HepG2 (cell line): ENCODE results near the gene CUTC. TPM values are rescaled to one million over a fixed set of nuclear protein-coding genes. Genes with fewer than 3 reads are reported as not detected.
A peak's percentile ranks its signal among the peaks of the same experiment; 100 is the strongest.

Experiments
- EP300 ChIP-seq, 3 experiments: sonication (generic) in 1 of 3; formaldehyde crosslinking in 1 of 3; IDR thresholded peaks; 2 replicates each; pipeline versions ENCODE4 v1.5.1 to v1.6.1; 2011 to 2020; ENCODE audit warnings: low read depth in 2 of 3, low read length in 2 of 3, borderline replicate concordance in 1 of 3, improper control_type of control experiment in 1 of 3, mild to moderate bottlenecking in 1 of 3, missing genetic modification reagents in 1 of 3, moderate library complexity in 1 of 3
- ETV5 ChIP-seq: IDR thresholded peaks from 2 replicates; pipeline ENCODE4 v1.6.1; 2018; ENCODE audit warnings: missing biosample characterization, missing genetic modification reagents, inconsistent platforms, borderline replicate concordance
- GATAD2A ChIP-seq: IDR thresholded peaks from 2 replicates; pipeline ENCODE4 v1.6.1; 2016
- HNRNPLL ChIP-seq: fragments of 200-400 bp; formaldehyde crosslinking; IDR thresholded peaks from 2 replicates; pipeline ENCODE4 v1.6.1; 2017; ENCODE audit warnings: mild to moderate bottlenecking, low read depth, low read length; ENCODE audit not compliant: poor library complexity, severe bottlenecking
- KLF12 ChIP-seq: sonication (generic); formaldehyde crosslinking; IDR thresholded peaks from 2 replicates; pipeline ENCODE4 v1.4.0; 2020; ENCODE audit warnings: missing genetic modification reagents, borderline replicate concordance
- MAFK ChIP-seq, 2 experiments: IDR thresholded peaks in 1 of 2; conservative IDR thresholded peaks in 1 of 2; 2 replicates each; pipeline ENCODE4 v1.6.1; 2011; ENCODE audit warnings: improper control_type of control experiment in 2 of 2, low read length in 2 of 2
- POLR2G ChIP-seq: fragments of 200-400 bp; formaldehyde crosslinking; IDR thresholded peaks from 2 replicates; pipeline ENCODE4 v1.6.1; 2018; ENCODE audit warnings: mild to moderate bottlenecking, low read depth, low read length, moderate library complexity
- RBFOX2 ChIP-seq: fragments of 200-400 bp; formaldehyde crosslinking; IDR thresholded peaks from 2 replicates; pipeline ENCODE4 v1.6.1; 2017; ENCODE audit warnings: low read depth, mild to moderate bottlenecking, low read length
- SAP130 ChIP-seq: IDR thresholded peaks from 2 replicates; pipeline ENCODE4 v1.6.1; 2016; ENCODE audit warnings: low read depth
- SOX13 ChIP-seq, 3 experiments: fragments of 450-650 bp in 1 of 3; sonication (generic) in 1 of 3; formaldehyde crosslinking in 1 of 3; IDR thresholded peaks in 2 of 3; conservative IDR thresholded peaks in 1 of 3; 2 replicates each; pipeline versions ENCODE4 v1.5.0 to v1.6.1; 2016 to 2020; ENCODE audit warnings: antibody characterized with exemption in 1 of 3, mild to moderate bottlenecking in 1 of 3, missing compliant biosample characterization in 1 of 3, missing genetic modification reagents in 1 of 3, moderate library complexity in 1 of 3
- ZBTB7B ChIP-seq: sonication (generic); formaldehyde crosslinking; IDR thresholded peaks from 2 replicates; pipeline ENCODE4 v1.4.0; 2020; ENCODE audit warnings: missing genetic modification reagents
- ZNF180 ChIP-seq: sonication (generic); formaldehyde crosslinking; IDR thresholded peaks from 2 replicates; pipeline ENCODE4 v1.4.0; 2020; ENCODE audit warnings: low read depth, missing genetic modification reagents, borderline replicate concordance
- ZNF547 ChIP-seq: sonication (generic); formaldehyde crosslinking; IDR thresholded peaks from 2 replicates; pipeline ENCODE4 v1.5.1; 2020; ENCODE audit warnings: mild to moderate bottlenecking, missing genetic modification reagents
- polyA plus RNA-seq, 8 experiments: library from polyadenylated mRNA; depleted of rRNA in 3 of 8; stranded (reverse) in 7 of 8; unstranded in 1 of 8; fragments of >200 nt; fragmentation: Illumina TruSeq in 4 of 8; extraction: Trizol in 4 of 8; gene quantifications; 2 replicates each; pipeline versions ENCODE4 v1.2.1 to v1.2.3, GENCODE V29; 2011 to 2016; ENCODE audit warnings: low read depth in 4 of 8, missing spikeins in 1 of 8, mixed read lengths in 1 of 8; ENCODE audit not compliant: insufficient read depth in 1 of 8
- total RNA-seq, 5 experiments: library from RNA; depleted of rRNA; stranded (reverse); fragments of >200 nt; fragmentation: Illumina TruSeq; extraction: Trizol; gene quantifications; 2 replicates each; pipeline ENCODE4 v1.2.3, GENCODE V29; 2016; ENCODE audit warnings: low read depth in 1 of 5
- TF ChIP-seq, protein P1 (sequence below): sonication (generic); formaldehyde crosslinking; IDR thresholded peaks from 2 replicates; pipeline ENCODE4 v1.4.0; 2020; ENCODE audit warnings: mild to moderate bottlenecking, missing genetic modification reagents
- TF ChIP-seq, protein P2 (sequence below): sonication (generic); formaldehyde crosslinking; IDR thresholded peaks from 2 replicates; pipeline ENCODE4 v1.8.1; 2023; ENCODE audit warnings: mild to moderate bottlenecking, inconsistent platforms, moderate library complexity, missing genetic modification reagents, borderline replicate concordance
- TF ChIP-seq, protein P3 (sequence below): sonication (generic); IDR thresholded peaks from 2 replicates; pipeline ENCODE4 v1.6.1; 2016; ENCODE audit warnings: low read depth, borderline replicate concordance
- TF ChIP-seq, protein P4 (sequence below): sonication (generic); formaldehyde crosslinking; IDR thresholded peaks from 2 replicates; pipeline ENCODE4 v1.4.0; 2020; ENCODE audit warnings: missing genetic modification reagents

Gene CUTC
- total and polyA plus RNA-seq, 2 of the 13 experiments (the other 11 are each of a cell fraction or from before 2014, with no cell fraction given) = 22.3 to 25.8 TPM

DNA sequence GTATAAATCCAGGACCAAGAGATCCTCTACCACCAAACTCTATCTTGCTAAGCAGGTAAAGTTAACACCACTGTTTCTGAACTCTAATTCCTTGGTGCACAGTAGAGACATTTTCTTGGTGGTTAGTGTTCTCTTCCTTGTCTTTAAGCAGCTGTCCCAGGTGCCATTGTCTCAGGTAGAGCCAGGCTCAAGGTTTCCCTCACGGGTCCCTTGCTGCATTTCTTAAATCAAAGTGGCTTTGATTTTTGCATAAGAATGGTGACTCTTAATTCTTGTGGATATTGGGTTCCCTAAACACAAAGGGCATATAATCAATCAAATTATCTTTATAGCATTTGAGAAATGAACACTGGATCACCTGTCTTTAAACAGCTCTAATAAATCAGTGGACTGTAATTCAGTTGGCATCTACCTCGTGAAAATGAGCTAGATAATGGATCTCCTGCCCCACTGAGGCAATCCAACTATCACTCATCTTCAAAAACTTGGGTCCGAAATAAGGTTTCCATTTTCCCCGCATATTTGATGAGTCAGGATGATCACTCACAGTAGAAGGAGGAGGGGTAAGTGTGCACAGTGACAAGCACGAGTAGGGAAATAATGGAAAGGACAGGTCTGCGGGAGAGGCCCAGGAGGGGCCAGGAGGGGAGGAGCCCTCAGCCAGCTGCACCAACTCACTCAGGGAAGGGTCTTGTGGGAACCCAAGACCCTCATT is 52.9 kb downstream of the CUTC start (continued):
- TF ChIP-seq, protein P1, sequence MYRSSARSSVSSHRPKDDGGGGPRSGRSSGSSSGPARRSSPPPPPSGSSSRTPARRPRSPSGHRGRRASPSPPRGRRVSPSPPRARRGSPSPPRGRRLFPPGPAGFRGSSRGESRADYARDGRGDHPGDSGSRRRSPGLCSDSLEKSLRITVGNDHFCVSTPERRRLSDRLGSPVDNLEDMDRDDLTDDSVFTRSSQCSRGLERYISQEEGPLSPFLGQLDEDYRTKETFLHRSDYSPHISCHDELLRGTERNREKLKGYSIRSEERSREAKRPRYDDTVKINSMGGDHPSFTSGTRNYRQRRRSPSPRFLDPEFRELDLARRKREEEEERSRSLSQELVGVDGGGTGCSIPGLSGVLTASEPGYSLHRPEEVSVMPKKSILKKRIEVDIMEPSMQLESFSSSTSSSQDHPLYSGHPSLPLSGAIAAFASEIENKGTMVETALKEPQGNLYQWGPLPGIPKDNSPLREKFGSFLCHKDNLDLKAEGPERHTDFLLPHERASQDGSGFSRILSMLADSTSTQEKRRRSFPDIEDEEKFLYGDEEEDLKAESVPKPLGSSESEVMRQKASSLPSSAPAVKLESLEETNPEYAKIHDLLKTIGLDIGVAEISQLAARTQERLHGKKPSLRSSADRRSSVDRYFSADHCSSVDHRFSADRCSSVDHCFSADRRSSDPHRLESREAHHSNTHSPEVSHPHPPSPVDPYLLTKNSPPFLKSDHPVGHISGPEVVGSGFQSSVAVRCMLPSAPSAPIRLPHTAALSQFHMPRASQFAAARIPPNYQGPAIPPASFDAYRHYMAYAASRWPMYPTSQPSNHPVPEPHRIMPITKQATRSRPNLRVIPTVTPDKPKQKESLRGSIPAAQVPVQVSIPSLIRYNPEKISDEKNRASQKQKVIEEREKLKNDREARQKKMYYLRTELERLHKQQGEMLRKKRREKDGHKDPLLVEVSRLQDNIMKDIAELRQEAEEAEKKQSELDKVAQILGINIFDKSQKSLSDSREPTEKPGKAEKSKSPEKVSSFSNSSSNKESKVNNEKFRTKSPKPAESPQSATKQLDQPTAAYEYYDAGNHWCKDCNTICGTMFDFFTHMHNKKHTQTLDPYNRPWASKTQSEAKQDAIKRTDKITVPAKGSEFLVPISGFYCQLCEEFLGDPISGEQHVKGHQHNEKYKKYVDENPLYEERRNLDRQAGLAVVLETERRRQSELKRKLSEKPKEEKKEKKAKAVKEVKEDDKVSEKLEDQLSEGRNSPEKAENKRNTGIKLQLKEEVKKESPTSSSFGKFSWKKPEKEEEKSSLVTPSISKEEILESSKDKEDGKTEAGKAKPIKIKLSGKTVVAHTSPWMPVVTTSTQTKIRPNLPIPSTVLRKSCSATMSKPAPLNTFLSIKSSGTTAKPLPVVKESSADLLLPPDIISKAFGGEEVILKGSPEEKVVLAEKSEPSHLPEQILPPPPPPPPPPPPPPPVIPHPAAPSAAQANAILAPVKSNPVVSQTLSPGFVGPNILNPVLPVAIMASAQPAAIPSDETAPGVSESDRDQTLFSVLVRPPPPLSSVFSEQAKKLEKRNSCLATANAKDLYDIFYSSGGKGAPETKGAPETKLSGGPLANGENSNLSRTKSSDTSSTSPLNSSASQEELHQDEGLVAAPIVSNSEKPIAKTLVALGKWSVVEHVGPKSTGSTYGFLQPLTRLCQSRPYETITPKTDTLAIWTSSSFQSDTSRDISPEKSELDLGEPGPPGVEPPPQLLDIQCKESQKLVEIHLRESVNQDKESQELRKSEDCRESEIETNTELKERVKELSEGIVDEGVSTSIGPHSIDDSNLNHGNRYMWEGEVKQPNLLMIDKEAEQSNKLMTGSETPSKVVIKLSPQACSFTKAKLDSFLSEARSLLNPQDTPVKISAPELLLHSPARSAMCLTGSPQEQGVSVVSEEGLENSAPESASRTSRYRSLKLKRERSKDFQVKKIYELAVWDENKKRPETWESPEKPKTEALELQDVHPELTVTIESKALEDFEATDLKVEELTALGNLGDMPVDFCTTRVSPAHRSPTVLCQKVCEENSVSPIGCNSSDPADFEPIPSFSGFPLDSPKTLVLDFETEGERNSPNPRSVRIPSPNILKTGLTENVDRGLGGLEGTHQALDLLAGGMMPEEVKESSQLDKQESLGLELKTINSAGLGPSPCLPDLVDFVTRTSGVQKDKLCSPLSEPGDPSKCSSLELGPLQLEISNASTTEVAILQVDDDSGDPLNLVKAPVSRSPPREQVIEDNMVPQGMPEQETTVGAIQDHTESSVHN (CRISPR knock-in tag) = no peak
- TF ChIP-seq SOX13 (IDR thresholded peaks at IDR 0.05) = no peak
- TF ChIP-seq SOX13 (CRISPR knock-in tag; conservative IDR thresholded peaks at IDR 0.05 in 1 of 2, IDR thresholded peaks at IDR 0.05 in 1 of 2) = 0 out of 4 replicates have a peak, but pooled peaks of 1 of the 2 experiments have one; percentile 20
- peak; percentile 36 for TF ChIP-seq POLR2G
- TF ChIP-seq EP300 (IDR thresholded peaks at IDR 0.05; ENCODE audit: low read depth in 2 of 2, low read length in 2 of 2) = 0 out of 4 replicates have a peak, but pooled peaks of 1 of the 2 experiments have one; percentile 15
- TF ChIP-seq EP300 (CRISPR knock-in tag; IDR thresholded peaks at IDR 0.05; ENCODE audit: borderline replicate concordance) = no peak
- TF ChIP-seq, protein P2, sequence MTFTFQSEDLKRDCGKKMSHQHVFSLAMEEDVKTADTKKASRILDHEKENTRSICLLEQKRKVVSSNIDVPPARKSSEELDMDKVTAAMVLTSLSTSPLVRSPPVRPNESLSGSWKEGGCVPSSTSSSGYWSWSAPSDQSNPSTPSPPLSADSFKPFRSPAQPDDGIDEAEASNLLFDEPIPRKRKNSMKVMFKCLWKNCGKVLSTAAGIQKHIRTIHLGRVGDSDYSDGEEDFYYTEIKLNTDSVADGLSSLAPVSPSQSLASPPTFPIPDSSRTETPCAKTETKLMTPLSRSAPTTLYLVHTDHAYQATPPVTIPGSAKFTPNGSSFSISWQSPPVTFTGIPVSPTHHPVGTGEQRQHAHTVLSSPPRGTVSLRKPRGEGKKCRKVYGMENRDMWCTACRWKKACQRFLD (CRISPR knock-in tag) = no peak
- peak; percentile 85 for TF ChIP-seq SAP130
- peak; percentile 90 to 93 for TF ChIP-seq MAFK (conservative IDR thresholded peaks at IDR 0.05 in 1 of 2, IDR thresholded peaks at IDR 0.05 in 1 of 2; ENCODE audit: low read length in 2 of 2)
- TF ChIP-seq ZBTB7B (CRISPR knock-in tag) = no peak
- no peak for TF ChIP-seq KLF12 (CRISPR knock-in tag)
- TF ChIP-seq ZNF180 = no peak
- 0 out of 2 replicates have a peak, but pooled peaks have one; percentile 27 for TF ChIP-seq ZNF547 (CRISPR knock-in tag)
- TF ChIP-seq RBFOX2 = 0 out of 2 replicates have a peak, but pooled peaks have one; percentile 53
- TF ChIP-seq, protein P3, sequence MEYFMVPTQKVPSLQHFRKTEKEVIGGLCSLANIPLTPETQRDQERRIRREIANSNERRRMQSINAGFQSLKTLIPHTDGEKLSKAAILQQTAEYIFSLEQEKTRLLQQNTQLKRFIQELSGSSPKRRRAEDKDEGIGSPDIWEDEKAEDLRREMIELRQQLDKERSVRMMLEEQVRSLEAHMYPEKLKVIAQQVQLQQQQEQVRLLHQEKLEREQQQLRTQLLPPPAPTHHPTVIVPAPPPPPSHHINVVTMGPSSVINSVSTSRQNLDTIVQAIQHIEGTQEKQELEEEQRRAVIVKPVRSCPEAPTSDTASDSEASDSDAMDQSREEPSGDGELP = peak; percentile 45; the same call in 1 of the 2 replicates
- no peak for TF ChIP-seq HNRNPLL
- TF ChIP-seq, protein P4, sequence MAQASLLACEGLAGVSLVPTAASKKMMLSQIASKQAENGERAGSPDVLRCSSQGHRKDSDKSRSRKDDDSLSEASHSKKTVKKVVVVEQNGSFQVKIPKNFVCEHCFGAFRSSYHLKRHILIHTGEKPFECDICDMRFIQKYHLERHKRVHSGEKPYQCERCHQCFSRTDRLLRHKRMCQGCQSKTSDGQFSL = no peak
- TF ChIP-seq ETV5 (CRISPR knock-in tag) = no peak
- 0 out of 2 replicates have a peak, but pooled peaks have one; percentile 26 for TF ChIP-seq GATAD2A (CRISPR knock-in tag)
